ENCODE measurements around the gene WDR91. TPM values are rescaled to one million over a fixed set of nuclear protein-coding genes. Genes with fewer than 3 reads are reported as not detected.
A peak's percentile ranks its signal among the peaks of the same experiment; 100 is the strongest.

Gene WDR91
- total RNA-seq, 1 donor from 2014 or later: 5.5 TPM

GRCh38 chr7:135165862-135166261 is 45.5 kb downstream of the WDR91 start:
- H3K36me3 Mint-ChIP-seq (ENCODE audit: low read depth, unreplicated experiment): peaks cover 36% of the 10 kb centered on the region
- no peaks in the 10 kb centered on the region for H3K9me3 Mint-ChIP-seq (ENCODE audit: unreplicated experiment)

DNA sequence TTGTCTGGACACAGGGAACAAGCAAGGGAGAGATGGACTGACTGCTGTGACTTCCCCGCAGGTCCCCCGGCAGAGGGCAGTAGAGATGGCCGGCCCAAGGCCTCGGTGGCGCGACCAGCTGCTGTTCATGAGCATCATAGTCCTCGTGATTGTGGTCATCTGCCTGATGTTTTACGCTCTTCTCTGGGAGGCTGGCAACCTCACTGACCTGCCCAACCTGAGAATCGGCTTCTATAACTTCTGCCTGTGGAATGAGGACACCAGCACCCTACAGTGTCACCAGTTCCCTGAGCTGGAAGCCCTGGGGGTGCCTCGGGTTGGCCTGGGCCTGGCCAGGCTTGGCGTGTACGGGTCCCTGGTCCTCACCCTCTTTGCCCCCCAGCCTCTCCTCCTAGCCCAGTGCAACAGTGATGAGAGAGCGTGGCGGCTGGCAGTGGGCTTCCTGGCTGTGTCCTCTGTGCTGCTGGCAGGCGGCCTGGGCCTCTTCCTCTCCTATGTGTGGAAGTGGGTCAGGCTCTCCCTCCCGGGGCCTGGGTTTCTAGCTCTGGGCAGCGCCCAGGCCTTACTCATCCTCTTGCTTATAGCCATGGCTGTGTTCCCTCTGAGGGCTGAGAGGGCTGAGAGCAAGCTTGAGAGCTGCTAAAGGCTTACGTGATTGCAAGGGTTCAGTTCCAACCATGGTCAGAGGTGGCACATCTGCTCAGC is 46.8 kb downstream of the WDR91 start:
- Histone ChIP-seq H3K4me1 (ENCODE audit: insufficient read depth, low read length) (peaks cover 17% of the 10 kb centered on the region), H3K36me3 (ENCODE audit: insufficient read depth, low read length) (peaks cover 27% of the 10 kb centered on the region), H3K27me3 (ENCODE audit: insufficient read depth, low read length) (no peaks in the 10 kb centered on the region), H3K9ac (ENCODE audit: low read length) (no peak overlapping the region), H3K4me3 (ENCODE audit: insufficient read depth, low read depth, low read length) (no peak overlapping the region), H3K4me2 (ENCODE audit: low read length) (no peak overlapping the region), H2AFZ (ENCODE audit: low read depth, low read length) (no peak overlapping the region), H3K27ac (ENCODE audit: low read depth, low read length) (no peak overlapping the region), H3K79me2 (ENCODE audit: insufficient read depth, low read length) (peaks cover 28% of the 10 kb centered on the region), H3K9me3 (ENCODE audit: insufficient read depth, low read depth, low read length) (no peaks in the 10 kb centered on the region), H4K20me1 (ENCODE audit: insufficient read depth, low read length) (peaks cover 24% of the 10 kb centered on the region)
- H3K4me3 Mint-ChIP-seq (ENCODE audit: unreplicated experiment): no peak overlapping the region
- DNase-seq (ENCODE audit: low read depth): no peak
- TF ChIP-seq EZH2 (IDR thresholded peaks at IDR 0.05; ENCODE audit: insufficient read depth, low read length): no peak
- TF ChIP-seq, protein P1, sequence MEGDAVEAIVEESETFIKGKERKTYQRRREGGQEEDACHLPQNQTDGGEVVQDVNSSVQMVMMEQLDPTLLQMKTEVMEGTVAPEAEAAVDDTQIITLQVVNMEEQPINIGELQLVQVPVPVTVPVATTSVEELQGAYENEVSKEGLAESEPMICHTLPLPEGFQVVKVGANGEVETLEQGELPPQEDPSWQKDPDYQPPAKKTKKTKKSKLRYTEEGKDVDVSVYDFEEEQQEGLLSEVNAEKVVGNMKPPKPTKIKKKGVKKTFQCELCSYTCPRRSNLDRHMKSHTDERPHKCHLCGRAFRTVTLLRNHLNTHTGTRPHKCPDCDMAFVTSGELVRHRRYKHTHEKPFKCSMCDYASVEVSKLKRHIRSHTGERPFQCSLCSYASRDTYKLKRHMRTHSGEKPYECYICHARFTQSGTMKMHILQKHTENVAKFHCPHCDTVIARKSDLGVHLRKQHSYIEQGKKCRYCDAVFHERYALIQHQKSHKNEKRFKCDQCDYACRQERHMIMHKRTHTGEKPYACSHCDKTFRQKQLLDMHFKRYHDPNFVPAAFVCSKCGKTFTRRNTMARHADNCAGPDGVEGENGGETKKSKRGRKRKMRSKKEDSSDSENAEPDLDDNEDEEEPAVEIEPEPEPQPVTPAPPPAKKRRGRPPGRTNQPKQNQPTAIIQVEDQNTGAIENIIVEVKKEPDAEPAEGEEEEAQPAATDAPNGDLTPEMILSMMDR (IDR thresholded peaks at IDR 0.05; ENCODE audit: insufficient read depth, low read depth, low read length): no peak
- H3K4me1 Mint-ChIP-seq (ENCODE audit: low read depth, unreplicated experiment): peaks cover 31% of the 10 kb centered on the region
- peak overlapping the region; percentile 91 for H3K27ac Mint-ChIP-seq (ENCODE audit: unreplicated experiment)
- H3K9me3 Mint-ChIP-seq (ENCODE audit: unreplicated experiment): no peaks in the 10 kb centered on the region
- peaks cover 37% of the 10 kb centered on the region for H3K36me3 Mint-ChIP-seq (ENCODE audit: low read depth, unreplicated experiment)
- H3K27me3 Mint-ChIP-seq (ENCODE audit: low read depth, unreplicated experiment): no peaks in the 10 kb centered on the region
- no peak for FAIRE-seq

More at GRCh38 chr7:135165862-135166261, 45.5 kb downstream of the WDR91 start:
- Histone ChIP-seq H4K20me1 (ENCODE audit: insufficient read depth, low read length) (peaks cover 25% of the 10 kb centered on the region), H3K27me3 (ENCODE audit: insufficient read depth, low read length) (no peaks in the 10 kb centered on the region), H3K9ac (ENCODE audit: low read length) (no peak overlapping the region), H3K4me3 (ENCODE audit: insufficient read depth, low read depth, low read length) (no peak overlapping the region), H2AFZ (ENCODE audit: low read depth, low read length) (no peak overlapping the region), H3K4me2 (ENCODE audit: low read length) (no peak overlapping the region), H3K79me2 (ENCODE audit: insufficient read depth, low read length) (peaks cover 33% of the 10 kb centered on the region), H3K4me1 (ENCODE audit: insufficient read depth, low read length) (peaks cover 15% of the 10 kb centered on the region), H3K36me3 (ENCODE audit: insufficient read depth, low read length) (peaks cover 27% of the 10 kb centered on the region), H3K9me3 (ENCODE audit: insufficient read depth, low read depth, low read length) (no peaks in the 10 kb centered on the region), H3K27ac (ENCODE audit: low read depth, low read length) (no peak overlapping the region)
- no peaks in the 10 kb centered on the region for H3K27me3 Mint-ChIP-seq (ENCODE audit: low read depth, unreplicated experiment)
- H3K27ac Mint-ChIP-seq (ENCODE audit: unreplicated experiment): no peak overlapping the region
- FAIRE-seq (no peak), DNase-seq (ENCODE audit: low read depth) (no peak)
- no peak overlapping the region for H3K4me3 Mint-ChIP-seq (ENCODE audit: unreplicated experiment)
- TF ChIP-seq, protein P1 (IDR thresholded peaks at IDR 0.05; ENCODE audit: insufficient read depth, low read depth, low read length): no peak
- TF ChIP-seq EZH2 (IDR thresholded peaks at IDR 0.05; ENCODE audit: insufficient read depth, low read length): no peak
- peaks cover 21% of the 10 kb centered on the region for H3K4me1 Mint-ChIP-seq (ENCODE audit: low read depth, unreplicated experiment)

DNA sequence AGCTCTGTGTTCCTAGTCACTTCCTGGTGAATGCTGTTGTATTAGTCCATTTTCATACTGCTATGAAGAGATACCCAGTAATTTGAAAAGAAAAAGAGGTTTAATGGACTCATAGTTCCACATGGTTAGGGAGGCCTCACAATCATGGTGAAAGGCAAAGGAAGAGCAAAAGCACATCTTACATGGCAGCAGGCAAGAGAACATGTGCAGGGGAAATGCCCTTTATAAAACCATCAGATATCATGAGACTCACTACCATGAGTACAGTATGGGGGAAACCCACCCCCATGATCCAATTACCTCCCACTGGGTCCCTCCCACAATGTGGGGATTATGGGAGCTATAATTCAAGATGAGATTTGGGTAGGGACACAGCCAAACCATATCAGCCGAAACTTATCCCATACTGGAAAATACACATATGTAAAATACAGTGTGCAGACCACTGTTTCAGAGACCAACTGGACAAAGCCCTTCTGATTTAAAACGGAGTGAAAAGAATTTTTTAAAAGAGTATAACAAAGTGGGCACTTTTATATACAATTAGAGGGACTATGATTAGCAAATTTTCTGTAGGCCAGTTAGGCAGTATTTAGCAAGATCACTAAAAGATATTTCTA is 48.8 kb downstream of the WDR91 start:
- H3K9me3 Mint-ChIP-seq (ENCODE audit: unreplicated experiment): peaks cover 4% of the 10 kb centered on the region
- Histone ChIP-seq H3K4me1 (ENCODE audit: insufficient read depth, low read length) (peaks cover 6% of the 10 kb centered on the region), H3K27me3 (ENCODE audit: insufficient read depth, low read length) (no peaks in the 10 kb centered on the region), H3K9ac (ENCODE audit: low read length) (no peak overlapping the region), H3K36me3 (ENCODE audit: insufficient read depth, low read length) (peaks cover 16% of the 10 kb centered on the region), H3K4me3 (ENCODE audit: insufficient read depth, low read depth, low read length) (no peak overlapping the region), H3K79me2 (ENCODE audit: insufficient read depth, low read length) (peaks cover 9% of the 10 kb centered on the region), H3K4me2 (ENCODE audit: low read length) (no peak overlapping the region), H3K27ac (ENCODE audit: low read depth, low read length) (no peak overlapping the region), H3K9me3 (ENCODE audit: insufficient read depth, low read depth, low read length) (no peaks in the 10 kb centered on the region), H4K20me1 (ENCODE audit: insufficient read depth, low read length) (peaks cover 8% of the 10 kb centered on the region), H2AFZ (ENCODE audit: low read depth, low read length) (no peak overlapping the region)
- peaks cover 23% of the 10 kb centered on the region for H3K4me1 Mint-ChIP-seq (ENCODE audit: low read depth, unreplicated experiment)
- TF ChIP-seq EZH2 (IDR thresholded peaks at IDR 0.05; ENCODE audit: insufficient read depth, low read length): no peak
- TF ChIP-seq, protein P1 (IDR thresholded peaks at IDR 0.05; ENCODE audit: insufficient read depth, low read depth, low read length): no peak
- no peaks in the 10 kb centered on the region for H3K27me3 Mint-ChIP-seq (ENCODE audit: low read depth, unreplicated experiment)
- H3K27ac Mint-ChIP-seq (ENCODE audit: unreplicated experiment): no peak overlapping the region
- H3K36me3 Mint-ChIP-seq (ENCODE audit: low read depth, unreplicated experiment): peaks cover 32% of the 10 kb centered on the region
- no peak for DNase-seq (ENCODE audit: low read depth)
- H3K4me3 Mint-ChIP-seq (ENCODE audit: unreplicated experiment): no peak overlapping the region
- FAIRE-seq: no peak

Data from astrocyte (in vitro differentiated cells and primary cell).